Retinal pigment epithelial cell (primary cell): ENCODE data around the gene HLCS.

Experiments
- DNase-seq: peaks from one replicate; pipeline ENCODE4 v3.0.0-alpha.2; 2010; ENCODE audit warnings: low read depth
- H3K4me3 ChIP-seq: 2 replicates; pipeline ENCODE4 v1.5.1; 2011; ENCODE audit warnings: mild to moderate bottlenecking, low read length, control low read depth, moderate library complexity
- CTCF ChIP-seq: conservative IDR thresholded peaks from 2 replicates; pipeline ENCODE4 v1.5.1; 2011; ENCODE audit warnings: low read depth, low read length, control low read depth, inconsistent platforms

The HLCS gene

GRCh38 chr21:36768496-36768895, 198.0 kb downstream of the HLCS start:
- no peak for DNase-seq
- no peak for TF ChIP-seq CTCF
- H3K4me3 ChIP-seq, result no peak overlapping the region

GRCh38 chr21:36767096-36767495, 199.4 kb downstream of the HLCS start:
- TF ChIP-seq CTCF, result no peak
- H3K4me3 ChIP-seq, result no peak overlapping the region
- no peak for DNase-seq

GRCh38 chr21:36766511-36766910, 200.0 kb downstream of the HLCS start:
- TF ChIP-seq CTCF, result no peak
- no peak overlapping the region for H3K4me3 ChIP-seq
- DNase-seq, result no peak

GRCh38 chr21:36765229-36765628, 201.2 kb downstream of the HLCS start:
- H3K4me3 ChIP-seq, result no peak overlapping the region
- no peak for DNase-seq
- no peak for TF ChIP-seq CTCF

GRCh38 chr21:36763305-36763704, 203.2 kb downstream of the HLCS start:
- DNase-seq, result no peak
- no peak overlapping the region for H3K4me3 ChIP-seq
- TF ChIP-seq CTCF, result no peak

- no peak for TF ChIP-seq CTCF
- DNase-seq, result no peak
- H3K4me3 ChIP-seq, result no peak overlapping the region
Observed at GRCh38 chr21:36762642-36763041, 203.8 kb downstream of the HLCS start.

- H3K4me3 ChIP-seq, result no peak overlapping the region
- DNase-seq, result no peak
Observed at GRCh38 chr21:36761685-36762084, 204.8 kb downstream of the HLCS start.

More at GRCh38 chr21:36761685-36762084, 204.8 kb downstream of the HLCS start:
- no peak for TF ChIP-seq CTCF
